ENCODE data around the gene CCNE1. TPM values are rescaled to one million over a fixed set of nuclear protein-coding genes. Genes with fewer than 3 reads are reported as not detected.

The CCNE1 gene
- total and polyA plus RNA-seq, 2 of the 13 experiments (the other 11 are each of a cell fraction or from before 2014, with no cell fraction given), result 16.0 to 50.6 TPM

DNA sequence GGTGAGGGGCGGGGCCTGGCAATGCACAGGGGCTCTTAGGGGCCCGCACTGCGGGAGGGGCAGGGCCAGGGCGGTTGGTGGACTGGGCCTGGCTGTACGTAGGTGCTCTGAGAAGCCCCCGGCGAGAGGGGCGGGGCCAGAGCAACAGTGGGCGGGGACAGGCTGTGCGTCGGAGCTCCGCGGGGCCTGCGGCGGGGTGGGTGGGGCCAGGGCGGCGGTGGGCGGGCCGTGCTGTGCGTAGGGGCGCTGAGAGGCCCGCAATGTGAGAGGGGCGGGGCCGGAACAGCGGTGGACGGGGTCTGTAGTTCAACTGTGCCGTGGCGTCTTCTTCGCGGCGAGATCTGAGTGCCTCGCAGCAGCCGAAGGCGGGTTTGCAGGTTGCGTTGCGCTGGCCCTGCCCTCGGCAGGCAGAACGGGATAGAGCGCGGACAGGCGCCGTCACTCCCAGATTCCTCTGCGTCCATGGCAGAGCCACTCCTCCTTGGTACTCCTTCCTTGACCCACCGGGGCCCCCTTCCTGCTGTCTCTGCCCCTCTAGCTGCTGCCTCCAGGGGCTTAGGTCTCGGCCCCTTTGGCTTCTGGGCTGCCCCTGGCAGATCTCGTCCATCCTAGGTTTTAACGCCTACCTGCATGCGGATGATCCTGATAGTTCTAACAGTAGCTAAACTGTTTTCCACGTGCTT lies 33.2 kb downstream of the CCNE1 start (continued):
- TF ChIP-seq, protein P1, sequence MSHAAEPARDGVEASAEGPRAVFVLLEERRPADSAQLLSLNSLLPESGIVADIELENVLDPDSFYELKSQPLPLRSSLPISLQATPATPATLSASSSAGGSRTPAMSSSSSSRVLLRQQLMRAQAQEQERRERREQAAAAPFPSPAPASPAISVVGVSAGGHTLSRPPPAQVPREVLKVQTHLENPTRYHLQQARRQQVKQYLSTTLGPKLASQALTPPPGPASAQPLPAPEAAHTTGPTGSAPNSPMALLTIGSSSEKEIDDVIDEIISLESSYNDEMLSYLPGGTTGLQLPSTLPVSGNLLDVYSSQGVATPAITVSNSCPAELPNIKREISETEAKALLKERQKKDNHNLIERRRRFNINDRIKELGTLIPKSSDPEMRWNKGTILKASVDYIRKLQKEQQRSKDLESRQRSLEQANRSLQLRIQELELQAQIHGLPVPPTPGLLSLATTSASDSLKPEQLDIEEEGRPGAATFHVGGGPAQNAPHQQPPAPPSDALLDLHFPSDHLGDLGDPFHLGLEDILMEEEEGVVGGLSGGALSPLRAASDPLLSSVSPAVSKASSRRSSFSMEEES (CRISPR knock-in tag; IDR thresholded peaks at IDR 0.05), result no peak
- TF ChIP-seq ZNF777 (CRISPR knock-in tag; IDR thresholded peaks at IDR 0.05) (peak; percentile 44), FIP1L1 (IDR thresholded peaks at IDR 0.05; ENCODE audit: borderline replicate concordance, insufficient read depth, low read depth, low read length) (no peak), NFIC (IDR thresholded peaks at IDR 0.05; ENCODE audit: low read length) (no peak), ZNF335 (CRISPR knock-in tag; IDR thresholded peaks at IDR 0.05) (no peak), RORA (CRISPR knock-in tag; IDR thresholded peaks at IDR 0.05) (no peak), ZBTB42 (CRISPR knock-in tag; IDR thresholded peaks at IDR 0.05) (0 out of 2 replicates have a peak, but pooled peaks have one; percentile 33), KDM4B (CRISPR knock-in tag; IDR thresholded peaks at IDR 0.05) (no peak), NR2F1 (CRISPR knock-in tag; IDR thresholded peaks at IDR 0.05) (no peak), ZFP1 (CRISPR knock-in tag; IDR thresholded peaks at IDR 0.05) (no peak), ZNF746 (CRISPR knock-in tag; IDR thresholded peaks at IDR 0.05) (no peak)
- TF ChIP-seq, protein P2, sequence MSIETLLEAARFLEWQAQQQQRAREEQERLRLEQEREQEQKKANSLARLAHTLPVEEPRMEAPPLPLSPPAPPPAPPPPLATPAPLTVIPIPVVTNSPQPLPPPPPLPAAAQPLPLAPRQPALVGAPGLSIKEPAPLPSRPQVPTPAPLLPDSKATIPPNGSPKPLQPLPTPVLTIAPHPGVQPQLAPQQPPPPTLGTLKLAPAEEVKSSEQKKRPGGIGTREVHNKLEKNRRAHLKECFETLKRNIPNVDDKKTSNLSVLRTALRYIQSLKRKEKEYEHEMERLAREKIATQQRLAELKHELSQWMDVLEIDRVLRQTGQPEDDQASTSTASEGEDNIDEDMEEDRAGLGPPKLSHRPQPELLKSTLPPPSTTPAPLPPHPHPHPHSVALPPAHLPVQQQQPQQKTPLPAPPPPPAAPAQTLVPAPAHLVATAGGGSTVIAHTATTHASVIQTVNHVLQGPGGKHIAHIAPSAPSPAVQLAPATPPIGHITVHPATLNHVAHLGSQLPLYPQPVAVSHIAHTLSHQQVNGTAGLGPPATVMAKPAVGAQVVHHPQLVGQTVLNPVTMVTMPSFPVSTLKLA (IDR thresholded peaks at IDR 0.05), result no peak
- TF ChIP-seq, protein P3, sequence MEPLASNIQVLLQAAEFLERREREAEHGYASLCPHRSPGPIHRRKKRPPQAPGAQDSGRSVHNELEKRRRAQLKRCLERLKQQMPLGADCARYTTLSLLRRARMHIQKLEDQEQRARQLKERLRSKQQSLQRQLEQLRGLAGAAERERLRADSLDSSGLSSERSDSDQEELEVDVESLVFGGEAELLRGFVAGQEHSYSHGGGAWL (CRISPR knock-in tag; IDR thresholded peaks at IDR 0.05), result peak; percentile 61; the same call in 1 of the 2 replicates
- TF ChIP-seq, protein P4, sequence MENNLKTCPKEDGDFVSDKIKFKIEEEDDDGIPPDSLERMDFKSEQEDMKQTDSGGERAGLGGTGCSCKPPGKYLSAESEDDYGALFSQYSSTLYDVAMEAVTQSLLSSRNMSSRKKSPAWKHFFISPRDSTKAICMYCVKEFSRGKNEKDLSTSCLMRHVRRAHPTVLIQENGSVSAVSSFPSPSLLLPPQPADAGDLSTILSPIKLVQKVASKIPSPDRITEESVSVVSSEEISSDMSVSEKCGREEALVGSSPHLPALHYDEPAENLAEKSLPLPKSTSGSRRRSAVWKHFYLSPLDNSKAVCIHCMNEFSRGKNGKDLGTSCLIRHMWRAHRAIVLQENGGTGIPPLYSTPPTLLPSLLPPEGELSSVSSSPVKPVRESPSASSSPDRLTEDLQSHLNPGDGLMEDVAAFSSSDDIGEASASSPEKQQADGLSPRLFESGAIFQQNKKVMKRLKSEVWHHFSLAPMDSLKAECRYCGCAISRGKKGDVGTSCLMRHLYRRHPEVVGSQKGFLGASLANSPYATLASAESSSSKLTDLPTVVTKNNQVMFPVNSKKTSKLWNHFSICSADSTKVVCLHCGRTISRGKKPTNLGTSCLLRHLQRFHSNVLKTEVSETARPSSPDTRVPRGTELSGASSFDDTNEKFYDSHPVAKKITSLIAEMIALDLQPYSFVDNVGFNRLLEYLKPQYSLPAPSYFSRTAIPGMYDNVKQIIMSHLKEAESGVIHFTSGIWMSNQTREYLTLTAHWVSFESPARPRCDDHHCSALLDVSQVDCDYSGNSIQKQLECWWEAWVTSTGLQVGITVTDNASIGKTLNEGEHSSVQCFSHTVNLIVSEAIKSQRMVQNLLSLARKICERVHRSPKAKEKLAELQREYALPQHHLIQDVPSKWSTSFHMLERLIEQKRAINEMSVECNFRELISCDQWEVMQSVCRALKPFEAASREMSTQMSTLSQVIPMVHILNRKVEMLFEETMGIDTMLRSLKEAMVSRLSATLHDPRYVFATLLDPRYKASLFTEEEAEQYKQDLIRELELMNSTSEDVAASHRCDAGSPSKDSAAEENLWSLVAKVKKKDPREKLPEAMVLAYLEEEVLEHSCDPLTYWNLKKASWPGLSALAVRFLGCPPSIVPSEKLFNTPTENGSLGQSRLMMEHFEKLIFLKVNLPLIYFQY (CRISPR knock-in tag; IDR thresholded peaks at IDR 0.05; ENCODE audit: borderline replicate concordance), result peak; percentile 30; the same call in 1 of the 2 replicates
- TF ChIP-seq, protein P5, sequence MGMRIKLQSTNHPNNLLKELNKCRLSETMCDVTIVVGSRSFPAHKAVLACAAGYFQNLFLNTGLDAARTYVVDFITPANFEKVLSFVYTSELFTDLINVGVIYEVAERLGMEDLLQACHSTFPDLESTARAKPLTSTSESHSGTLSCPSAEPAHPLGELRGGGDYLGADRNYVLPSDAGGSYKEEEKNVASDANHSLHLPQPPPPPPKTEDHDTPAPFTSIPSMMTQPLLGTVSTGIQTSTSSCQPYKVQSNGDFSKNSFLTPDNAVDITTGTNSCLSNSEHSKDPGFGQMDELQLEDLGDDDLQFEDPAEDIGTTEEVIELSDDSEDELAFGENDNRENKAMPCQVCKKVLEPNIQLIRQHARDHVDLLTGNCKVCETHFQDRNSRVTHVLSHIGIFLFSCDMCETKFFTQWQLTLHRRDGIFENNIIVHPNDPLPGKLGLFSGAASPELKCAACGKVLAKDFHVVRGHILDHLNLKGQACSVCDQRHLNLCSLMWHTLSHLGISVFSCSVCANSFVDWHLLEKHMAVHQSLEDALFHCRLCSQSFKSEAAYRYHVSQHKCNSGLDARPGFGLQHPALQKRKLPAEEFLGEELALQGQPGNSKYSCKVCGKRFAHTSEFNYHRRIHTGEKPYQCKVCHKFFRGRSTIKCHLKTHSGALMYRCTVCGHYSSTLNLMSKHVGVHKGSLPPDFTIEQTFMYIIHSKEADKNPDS (CRISPR knock-in tag; IDR thresholded peaks at IDR 0.05), result no peak
